ENCODE results near the gene TDP1.

The TDP1 gene

DNA sequence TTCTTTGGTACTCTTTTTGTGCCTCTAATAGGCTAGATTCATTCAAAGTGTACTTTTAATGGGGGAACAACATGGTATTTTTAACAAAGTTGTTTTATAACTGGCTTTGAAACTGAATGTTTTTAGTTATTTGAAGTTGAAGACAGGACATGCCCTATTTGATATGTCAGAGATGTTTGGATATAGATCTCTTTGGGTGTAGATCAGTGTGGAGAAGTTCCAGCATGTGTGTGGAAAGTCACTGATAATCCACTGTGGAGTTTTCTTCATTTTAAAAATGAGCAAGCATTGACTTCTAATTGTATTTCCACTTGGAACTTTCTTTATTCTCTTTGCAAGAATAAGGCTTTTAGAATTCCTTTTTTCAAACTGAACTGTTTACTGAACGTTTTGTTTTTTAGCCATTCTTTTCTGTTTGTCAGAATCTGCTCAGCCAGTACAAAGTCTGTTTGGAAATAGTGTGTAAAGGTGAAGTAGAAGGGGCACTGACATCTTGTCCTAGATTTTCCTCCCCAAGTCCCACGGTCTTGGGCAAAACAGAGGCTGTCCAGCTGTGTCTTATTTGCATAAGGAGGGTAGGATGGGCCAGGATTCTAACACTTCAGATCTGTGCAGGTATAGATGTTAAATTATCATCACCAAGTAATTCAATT, 35.0 kb downstream of the TDP1 start:
- no peak for TF ChIP-seq FOXP2 (optimal IDR thresholded peaks at IDR 0.05; ENCODE audit: borderline replicate concordance, extremely low read depth, extremely low read length, insufficient read depth)
- TF ChIP-seq TAF1 (IDR thresholded peaks at IDR 0.05; ENCODE audit: borderline replicate concordance, insufficient read depth, low read length), result no peak
- TF ChIP-seq POLR2AphosphoS5 (IDR thresholded peaks at IDR 0.05; ENCODE audit: low read depth, low read length), result no peak
- TF ChIP-seq, protein P1, sequence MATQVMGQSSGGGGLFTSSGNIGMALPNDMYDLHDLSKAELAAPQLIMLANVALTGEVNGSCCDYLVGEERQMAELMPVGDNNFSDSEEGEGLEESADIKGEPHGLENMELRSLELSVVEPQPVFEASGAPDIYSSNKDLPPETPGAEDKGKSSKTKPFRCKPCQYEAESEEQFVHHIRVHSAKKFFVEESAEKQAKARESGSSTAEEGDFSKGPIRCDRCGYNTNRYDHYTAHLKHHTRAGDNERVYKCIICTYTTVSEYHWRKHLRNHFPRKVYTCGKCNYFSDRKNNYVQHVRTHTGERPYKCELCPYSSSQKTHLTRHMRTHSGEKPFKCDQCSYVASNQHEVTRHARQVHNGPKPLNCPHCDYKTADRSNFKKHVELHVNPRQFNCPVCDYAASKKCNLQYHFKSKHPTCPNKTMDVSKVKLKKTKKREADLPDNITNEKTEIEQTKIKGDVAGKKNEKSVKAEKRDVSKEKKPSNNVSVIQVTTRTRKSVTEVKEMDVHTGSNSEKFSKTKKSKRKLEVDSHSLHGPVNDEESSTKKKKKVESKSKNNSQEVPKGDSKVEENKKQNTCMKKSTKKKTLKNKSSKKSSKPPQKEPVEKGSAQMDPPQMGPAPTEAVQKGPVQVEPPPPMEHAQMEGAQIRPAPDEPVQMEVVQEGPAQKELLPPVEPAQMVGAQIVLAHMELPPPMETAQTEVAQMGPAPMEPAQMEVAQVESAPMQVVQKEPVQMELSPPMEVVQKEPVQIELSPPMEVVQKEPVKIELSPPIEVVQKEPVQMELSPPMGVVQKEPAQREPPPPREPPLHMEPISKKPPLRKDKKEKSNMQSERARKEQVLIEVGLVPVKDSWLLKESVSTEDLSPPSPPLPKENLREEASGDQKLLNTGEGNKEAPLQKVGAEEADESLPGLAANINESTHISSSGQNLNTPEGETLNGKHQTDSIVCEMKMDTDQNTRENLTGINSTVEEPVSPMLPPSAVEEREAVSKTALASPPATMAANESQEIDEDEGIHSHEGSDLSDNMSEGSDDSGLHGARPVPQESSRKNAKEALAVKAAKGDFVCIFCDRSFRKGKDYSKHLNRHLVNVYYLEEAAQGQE (IDR thresholded peaks at IDR 0.05; ENCODE audit: insufficient read depth in 1 of 2, low read depth in 2 of 2, low read length in 2 of 2), result no peak
- TF ChIP-seq SIN3A (IDR thresholded peaks at IDR 0.05; ENCODE audit: borderline replicate concordance, insufficient read depth, low read length), result no peak

DNA sequence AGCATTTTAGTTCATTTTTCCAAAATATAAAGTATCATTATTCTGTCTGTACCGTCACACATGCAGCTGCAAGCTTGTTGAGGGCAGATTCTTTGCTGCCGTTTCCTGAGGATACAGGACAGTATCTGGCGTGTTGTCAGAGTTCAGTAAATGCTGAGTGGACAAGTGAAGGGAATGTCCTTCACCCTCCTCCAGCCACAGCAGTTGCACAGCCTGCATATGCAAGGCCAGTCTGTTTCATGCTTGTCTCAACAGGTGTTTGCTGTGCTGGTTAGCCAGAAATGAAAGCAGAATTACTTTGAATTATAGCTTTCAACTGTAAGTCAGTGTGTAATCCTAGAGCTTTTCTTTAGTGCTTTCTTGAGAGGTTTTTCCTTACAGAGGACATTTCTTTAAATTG, 36.5 kb downstream of the TDP1 start:
- no peak for TF ChIP-seq POLR2AphosphoS5 (IDR thresholded peaks at IDR 0.05; ENCODE audit: low read depth, low read length)
- TF ChIP-seq SIN3A (IDR thresholded peaks at IDR 0.05; ENCODE audit: borderline replicate concordance, insufficient read depth, low read length), result no peak
- no peak for TF ChIP-seq FOXP2 (optimal IDR thresholded peaks at IDR 0.05; ENCODE audit: borderline replicate concordance, extremely low read depth, extremely low read length, insufficient read depth)
- TF ChIP-seq, protein P1 (IDR thresholded peaks at IDR 0.05; ENCODE audit: insufficient read depth in 1 of 2, low read depth in 2 of 2, low read length in 2 of 2), result no peak
- no peak for TF ChIP-seq TAF1 (IDR thresholded peaks at IDR 0.05; ENCODE audit: borderline replicate concordance, insufficient read depth, low read length)

DNA sequence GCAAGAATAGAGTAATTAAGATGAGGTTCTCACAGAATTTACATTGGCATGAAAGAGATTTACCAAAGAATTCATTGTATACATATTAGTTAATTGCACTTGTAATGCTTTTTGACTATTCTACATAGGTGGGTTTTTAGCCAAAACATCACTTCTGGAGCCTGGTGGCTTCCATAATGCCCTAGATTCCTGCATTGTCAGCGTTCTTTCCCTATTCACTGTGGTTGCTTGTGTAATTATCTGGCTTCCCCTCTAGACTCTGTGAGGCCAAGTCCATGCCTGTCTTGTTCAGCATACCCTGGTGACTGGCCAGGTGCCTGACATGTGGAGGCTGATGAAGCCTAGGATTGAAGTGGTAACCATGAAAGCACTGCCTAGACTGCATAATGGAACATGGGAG, 41.2 kb downstream of the TDP1 start:
- TF ChIP-seq POLR2AphosphoS5 (IDR thresholded peaks at IDR 0.05; ENCODE audit: low read depth, low read length) (no peak), SIN3A (IDR thresholded peaks at IDR 0.05; ENCODE audit: borderline replicate concordance, insufficient read depth, low read length) (no peak), TAF1 (IDR thresholded peaks at IDR 0.05; ENCODE audit: borderline replicate concordance, insufficient read depth, low read length) (no peak), FOXP2 (optimal IDR thresholded peaks at IDR 0.05; ENCODE audit: borderline replicate concordance, extremely low read depth, extremely low read length, insufficient read depth) (no peak)
- TF ChIP-seq, protein P1 (IDR thresholded peaks at IDR 0.05; ENCODE audit: insufficient read depth in 1 of 2, low read depth in 2 of 2, low read length in 2 of 2), result no peak

DNA sequence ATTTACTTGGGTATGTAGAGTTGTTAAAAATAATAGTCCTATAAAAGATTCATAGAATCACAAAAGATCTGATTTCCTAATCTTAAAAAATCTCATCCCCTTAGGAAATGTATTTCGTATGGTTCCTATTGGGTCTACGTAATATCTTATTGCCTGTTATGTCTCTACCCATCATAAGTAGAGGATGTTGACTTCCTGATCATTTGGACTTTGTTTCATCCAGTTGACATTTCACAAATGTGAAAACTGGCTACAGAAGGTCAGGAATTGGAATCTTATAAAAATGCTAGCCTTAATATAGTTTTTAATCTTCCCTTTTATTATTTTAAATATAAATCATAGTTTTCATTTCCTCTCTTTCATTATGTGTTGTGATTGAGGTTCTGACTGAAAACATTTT, 45.2 kb downstream of the TDP1 start:
- TF ChIP-seq POLR2AphosphoS5 (IDR thresholded peaks at IDR 0.05; ENCODE audit: low read depth, low read length) (no peak), SIN3A (IDR thresholded peaks at IDR 0.05; ENCODE audit: borderline replicate concordance, insufficient read depth, low read length) (no peak), FOXP2 (optimal IDR thresholded peaks at IDR 0.05; ENCODE audit: borderline replicate concordance, extremely low read depth, extremely low read length, insufficient read depth) (no peak), TAF1 (IDR thresholded peaks at IDR 0.05; ENCODE audit: borderline replicate concordance, insufficient read depth, low read length) (no peak)
- TF ChIP-seq, protein P1 (IDR thresholded peaks at IDR 0.05; ENCODE audit: insufficient read depth in 1 of 2, low read depth in 2 of 2, low read length in 2 of 2), result no peak

Measured in PFSK-1 (cell line).